Upper lobe of left lung (tissue), 6 donors: ENCODE data around the gene ZNF329. TPM values are rescaled to one million over a fixed set of nuclear protein-coding genes. Genes with fewer than 3 reads are reported as not detected.

Experiments used
- ATAC-seq, 2 donors: fragments of 200-7000 bp; cut with Tn5 transposase; one replicate each; pipeline ENCODE4 v1.9.1; 2022; ENCODE audit warnings: mild to moderate bottlenecking in 2 of 2, moderate library complexity in 2 of 2; ENCODE audit not compliant: low FRiP score in 2 of 2
- DNase-seq, 2 donors: peaks; one replicate each; pipeline ENCODE4 v3.0.0-alpha.2; 2019 to 2020
- H3K27ac ChIP-seq, 4 donors: fragments of 200-600 bp; sonication (generic); one replicate each; pipeline ENCODE4 v1.5.1; 2016 to 2019
- H3K27me3 ChIP-seq, 4 donors: fragments of 200-600 bp; sonication (generic); one replicate each; pipeline ENCODE4 v1.5.1; 2017 to 2019
- H3K36me3 ChIP-seq, 4 donors: fragments of 200-600 bp; sonication (generic); one replicate each; pipeline ENCODE4 v1.5.1; 2016 to 2019
- H3K4me1 ChIP-seq, 4 donors: fragments of 200-600 bp; sonication (generic); one replicate each; pipeline ENCODE4 v1.5.1; 2018 to 2019
- H3K4me3 ChIP-seq, 4 donors: fragments of 200-600 bp; sonication (generic); one replicate each; pipeline ENCODE4 v1.5.1; 2017 to 2019; ENCODE audit warnings: mild to moderate bottlenecking in 2 of 4, moderate library complexity in 1 of 4
- H3K9me3 ChIP-seq, 4 donors: fragments of 200-600 bp; sonication (generic); one replicate each; pipeline ENCODE4 v1.5.1; 2018 to 2019
- EP300 ChIP-seq, 4 donors: sonication (generic); formaldehyde crosslinking; IDR thresholded peaks; one replicate each; pipeline ENCODE4 v1.5.1; 2017; ENCODE audit warnings: antibody characterized with exemption in 4 of 4, control low read depth in 2 of 4
- POLR2A ChIP-seq, 4 donors: fragments of 450-650 bp; IDR thresholded peaks; one replicate each; pipeline ENCODE4 v1.5.1; 2016 to 2017; ENCODE audit warnings: antibody characterized with exemption in 4 of 4, mild to moderate bottlenecking in 2 of 4
- POLR2AphosphoS5 ChIP-seq, 2 donors: sonication (generic); formaldehyde crosslinking; IDR thresholded peaks; one replicate each; pipeline ENCODE4 v1.5.1; 2017; ENCODE audit warnings: antibody characterized with exemption in 2 of 2
- WGBS, 2 donors: methylation state at CpG; one replicate each; pipeline ENCODE4 v1.1.5; 2017 to 2018; 5-methylcytosine and 5-hydroxymethylcytosine counted together
- total RNA-seq, 6 donors: library from RNA; depleted of rRNA in 4 of 6; stranded (reverse); fragments of >200 nt in 4 of 6; gene quantifications; one replicate each; pipeline versions ENCODE4 v1.1.0 to v1.2.1, GENCODE V29; 2016 to 2021
- TF ChIP-seq, protein P1 (sequence below), 6 experiments: fragments of 450-650 bp in 4 of 6; fragments of 200-600 bp in 2 of 6; sonication (generic) in 2 of 6; IDR thresholded peaks; one replicate each; pipeline ENCODE4 v1.5.1; 2016 to 2019; ENCODE audit warnings: antibody characterized with exemption in 6 of 6
- donor health status: DM: no; HTN: no; CAD: no; lungs with moderate emphysema.
- donor health status: DM: no; HTN: yes; CAD: no; lungs with severe emphysema.

ZNF329 gene
- total RNA-seq: 10 to 100 TPM in 1 of 6 donors, 1 to 10 TPM in 5; 4.9 to 18.4 (median 7.1) TPM

DNA sequence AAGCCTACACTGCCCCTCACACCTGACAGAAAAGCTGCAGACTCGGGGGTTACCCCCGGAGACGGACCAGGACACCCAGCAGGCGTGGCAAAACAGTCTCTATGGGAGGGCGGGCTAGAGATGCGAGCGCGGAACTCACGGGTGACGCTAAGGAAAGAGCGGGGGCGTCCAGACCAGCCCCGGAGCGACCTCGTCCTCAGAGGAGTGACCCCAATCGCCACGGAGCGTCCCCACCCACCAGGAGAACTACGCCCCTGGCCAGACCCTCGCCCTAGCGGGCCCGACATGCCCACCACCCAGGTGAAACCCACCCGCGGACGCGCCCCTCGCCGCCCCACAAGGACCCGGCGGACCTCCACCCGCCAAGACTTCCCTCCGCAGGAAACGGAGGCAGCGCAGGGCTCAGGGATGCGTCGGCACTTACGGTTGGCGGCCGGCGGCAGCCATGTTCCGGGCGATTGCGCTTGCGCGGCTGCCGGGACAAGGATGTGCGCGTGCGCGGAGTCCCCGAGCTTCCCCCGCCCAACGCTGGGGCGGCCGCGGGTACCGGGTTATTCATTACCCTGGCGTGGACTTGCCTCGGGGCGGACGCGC lies at the start of gene ZNF329:
ZNF329 (minus strand) TSS at position 462 of the 594 bp plus-strand sequence. CDS start 21,286 bp downstream, outside the sequence.
- peak within 1 kb of the TSS; percentile 79 to 92 (median 84) for H3K4me3 ChIP-seq
- ATAC-seq (peak; percentile 70 to 78), DNase-seq (peak; percentile 77 to 97)
- TF ChIP-seq EP300 (IDR thresholded peaks at IDR 0.05) (no peak), POLR2A (IDR thresholded peaks at IDR 0.05) (peak in 2 of 4 donors; percentile 28 to 53), POLR2AphosphoS5 (IDR thresholded peaks at IDR 0.05) (peak in 1 of 2 donors; percentile 71)
- TF ChIP-seq, protein P1, sequence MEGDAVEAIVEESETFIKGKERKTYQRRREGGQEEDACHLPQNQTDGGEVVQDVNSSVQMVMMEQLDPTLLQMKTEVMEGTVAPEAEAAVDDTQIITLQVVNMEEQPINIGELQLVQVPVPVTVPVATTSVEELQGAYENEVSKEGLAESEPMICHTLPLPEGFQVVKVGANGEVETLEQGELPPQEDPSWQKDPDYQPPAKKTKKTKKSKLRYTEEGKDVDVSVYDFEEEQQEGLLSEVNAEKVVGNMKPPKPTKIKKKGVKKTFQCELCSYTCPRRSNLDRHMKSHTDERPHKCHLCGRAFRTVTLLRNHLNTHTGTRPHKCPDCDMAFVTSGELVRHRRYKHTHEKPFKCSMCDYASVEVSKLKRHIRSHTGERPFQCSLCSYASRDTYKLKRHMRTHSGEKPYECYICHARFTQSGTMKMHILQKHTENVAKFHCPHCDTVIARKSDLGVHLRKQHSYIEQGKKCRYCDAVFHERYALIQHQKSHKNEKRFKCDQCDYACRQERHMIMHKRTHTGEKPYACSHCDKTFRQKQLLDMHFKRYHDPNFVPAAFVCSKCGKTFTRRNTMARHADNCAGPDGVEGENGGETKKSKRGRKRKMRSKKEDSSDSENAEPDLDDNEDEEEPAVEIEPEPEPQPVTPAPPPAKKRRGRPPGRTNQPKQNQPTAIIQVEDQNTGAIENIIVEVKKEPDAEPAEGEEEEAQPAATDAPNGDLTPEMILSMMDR (IDR thresholded peaks at IDR 0.05): peak in 3 of 6 experiments; percentile 20 to 50 (median 37)
- 1% methylated on average over 22 to 41 of the region's 62 CpGs for WGBS, 2 donors
- peaks cover 11 to 42% (median 20%) of the 10 kb centered on the region in 4 donors for H3K4me1 ChIP-seq
- H3K9me3 ChIP-seq: peaks cover 11 to 42% (median 36%) of the 10 kb centered on the region in 4 donors
- H3K27ac ChIP-seq: peak within 1 kb of the TSS; percentile 81 to 91 (median 84)
- peaks cover 0 to 4% (median 0%) of the 10 kb centered on the region in 4 donors for H3K36me3 ChIP-seq
- no peaks in the 10 kb centered on the region for H3K27me3 ChIP-seq

DNA sequence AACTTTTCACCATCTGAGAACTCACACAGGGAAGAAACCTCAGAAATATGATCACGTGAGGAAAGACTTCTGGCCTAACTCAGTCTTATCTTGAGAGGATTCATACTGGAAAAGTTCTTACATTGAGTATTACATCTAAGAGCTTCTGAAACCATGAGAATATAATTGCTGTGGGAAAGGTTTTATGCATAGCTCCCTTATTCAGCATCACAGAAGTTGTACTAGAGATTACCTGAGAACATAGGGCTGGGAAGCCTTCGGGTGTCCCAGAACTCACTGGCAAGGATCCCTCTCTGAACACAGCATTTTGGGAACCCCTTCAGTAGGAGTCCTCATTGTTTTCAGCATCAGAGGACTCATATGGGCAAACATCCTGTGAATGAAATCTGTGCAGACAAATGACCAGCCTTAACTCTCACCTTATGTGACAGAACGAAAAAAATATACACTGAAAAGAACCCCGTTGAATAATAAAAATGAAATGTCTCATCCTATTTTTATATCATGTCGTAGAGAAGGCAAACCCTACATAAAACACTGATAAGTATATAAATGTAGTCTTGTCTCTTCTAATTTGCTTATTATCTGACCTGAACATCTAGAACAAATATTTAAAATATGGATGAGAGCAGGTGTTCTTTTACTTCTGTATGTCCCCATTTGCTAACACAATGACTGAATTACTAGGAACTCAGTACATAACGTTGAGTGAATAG lies 46.5 kb upstream of the ZNF329 start:
- H3K27me3 ChIP-seq: no peaks in the 10 kb centered on the region
- WGBS, 2 donors: 84 to 99% methylated on average over 6 of the region's 6 CpGs
- no peak overlapping the region for H3K4me3 ChIP-seq
- no peak overlapping the region for H3K27ac ChIP-seq
- peaks cover 100% of the 10 kb centered on the region in 4 donors for H3K9me3 ChIP-seq
- DNase-seq: no peak
- ATAC-seq: no peak
- H3K4me1 ChIP-seq: no peaks in the 10 kb centered on the region
- peaks cover 21 to 89% (median 80%) of the 10 kb centered on the region in 4 donors for H3K36me3 ChIP-seq
- TF ChIP-seq POLR2AphosphoS5 (IDR thresholded peaks at IDR 0.05): no peak
- TF ChIP-seq POLR2A (IDR thresholded peaks at IDR 0.05): no peak
- TF ChIP-seq, protein P1 (IDR thresholded peaks at IDR 0.05): no peak
- TF ChIP-seq EP300 (IDR thresholded peaks at IDR 0.05): no peak

DNA sequence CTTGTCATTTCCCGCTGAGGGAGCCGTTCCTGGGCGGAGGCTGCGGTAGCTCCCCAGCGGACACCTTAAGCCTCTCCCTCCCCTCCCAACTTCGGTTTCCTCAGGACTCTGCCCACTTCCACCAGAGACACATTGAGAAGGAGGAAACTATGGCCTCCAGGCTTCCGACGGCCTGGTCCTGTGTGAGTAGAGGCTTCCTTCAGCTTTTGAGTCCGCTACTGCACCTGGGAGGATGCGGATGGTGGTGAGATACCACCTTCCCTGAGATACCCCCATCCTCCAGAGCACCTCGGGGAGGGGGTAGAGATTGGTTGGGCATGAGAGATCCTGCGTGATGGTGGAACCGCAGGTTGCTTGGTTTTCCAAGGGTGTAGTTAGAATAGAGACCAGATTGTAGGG lies 33.2 kb upstream of the ZNF329 start:
- WGBS, 2 donors: 16 to 20% methylated on average over 9 to 13 of the region's 13 CpGs
- no peak for ATAC-seq
- H3K9me3 ChIP-seq: peaks cover 84 to 100% (median 93%) of the 10 kb centered on the region in 4 donors
- peak overlapping the region; percentile 94 to 100 (median 98) for H3K27ac ChIP-seq
- H3K4me3 ChIP-seq: peak overlapping the region; percentile 57 to 90 (median 68)
- TF ChIP-seq, protein P1 (IDR thresholded peaks at IDR 0.05): no peak
- TF ChIP-seq POLR2AphosphoS5 (IDR thresholded peaks at IDR 0.05) (no peak), EP300 (IDR thresholded peaks at IDR 0.05) (no peak), POLR2A (IDR thresholded peaks at IDR 0.05) (no peak)
- no peaks in the 10 kb centered on the region for H3K27me3 ChIP-seq
- H3K4me1 ChIP-seq: peaks cover 0 to 11% (median 0%) of the 10 kb centered on the region in 4 donors
- H3K36me3 ChIP-seq: peaks cover 19 to 42% (median 35%) of the 10 kb centered on the region in 4 donors
- DNase-seq: no peak

DNA sequence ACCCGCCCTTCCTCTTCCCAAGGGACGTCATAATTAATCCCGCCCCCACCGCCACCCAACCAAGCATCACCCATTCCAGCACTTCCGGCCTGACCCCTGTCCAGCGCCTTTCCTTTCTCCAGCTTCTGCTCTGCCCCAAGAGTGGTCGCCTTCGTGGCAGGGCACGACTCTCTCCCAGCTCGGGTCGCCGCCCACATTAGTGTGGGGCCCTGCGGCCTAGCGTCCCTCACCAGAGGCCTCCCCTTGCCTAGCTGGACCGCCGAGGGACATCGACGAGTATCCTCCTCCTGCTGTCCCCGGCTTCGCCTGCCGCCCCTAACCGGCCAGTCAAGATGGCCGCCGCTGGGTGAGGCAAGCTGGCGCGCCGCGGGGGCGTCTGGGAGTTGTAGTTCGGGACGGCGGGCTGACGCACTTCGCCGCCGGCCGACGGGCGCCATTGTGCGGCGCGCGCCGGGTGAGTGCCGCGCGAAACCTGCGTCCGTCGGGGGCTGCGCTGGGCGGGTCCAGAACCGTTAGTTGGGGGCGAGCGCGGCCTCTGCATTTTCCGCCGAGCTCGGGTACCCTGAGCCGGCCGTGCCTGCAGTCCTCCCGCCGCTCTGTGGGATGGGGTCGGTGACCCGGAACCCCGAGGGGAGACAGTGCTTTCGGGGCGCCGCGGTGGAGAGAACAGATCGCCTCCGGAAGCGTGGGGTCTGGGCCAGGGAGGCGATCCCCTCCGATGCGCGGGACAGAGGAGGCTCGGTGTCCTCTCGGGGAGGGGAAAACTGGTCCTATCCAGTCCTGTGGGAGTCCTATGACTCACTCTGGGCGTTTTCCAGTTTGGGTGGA lies 32.6 kb upstream of the ZNF329 start, which contains the start of gene ZNF274:
ZNF274 (plus strand) TSS at position 73 of the 828 bp plus-strand sequence. CDS start 905 bp downstream, outside the sequence.
- DNase-seq (peak; percentile 91 to 99), ATAC-seq (peak; percentile 96 to 98)
- WGBS, 2 donors: 0 to 1% methylated on average over 7 to 40 of the region's 80 CpGs
- H3K27ac ChIP-seq: peak within 1 kb of the TSS; percentile 94 to 100 (median 98)
- peaks cover 87 to 100% (median 93%) of the 10 kb centered on the region in 4 donors for H3K9me3 ChIP-seq
- no peaks in the 10 kb centered on the region for H3K27me3 ChIP-seq
- no peak for TF ChIP-seq EP300 (IDR thresholded peaks at IDR 0.05)
- peak in 1 of 2 donors; percentile 93 for TF ChIP-seq POLR2AphosphoS5 (IDR thresholded peaks at IDR 0.05)
- TF ChIP-seq, protein P1 (IDR thresholded peaks at IDR 0.05): peak in 3 of 6 experiments; percentile 21 to 41 (median 28)
- TF ChIP-seq POLR2A (IDR thresholded peaks at IDR 0.05): peak in 3 of 4 donors; percentile 88 to 96 (median 90)
- peak within 1 kb of the TSS; percentile 57 to 90 (median 68) for H3K4me3 ChIP-seq
- peaks cover 0 to 11% (median 0%) of the 10 kb centered on the region in 4 donors for H3K4me1 ChIP-seq
- H3K36me3 ChIP-seq: peaks cover 20 to 38% (median 32%) of the 10 kb centered on the region in 4 donors
